Measurements from ENCODE around the gene FAM3D.

Gene FAM3D

DNA sequence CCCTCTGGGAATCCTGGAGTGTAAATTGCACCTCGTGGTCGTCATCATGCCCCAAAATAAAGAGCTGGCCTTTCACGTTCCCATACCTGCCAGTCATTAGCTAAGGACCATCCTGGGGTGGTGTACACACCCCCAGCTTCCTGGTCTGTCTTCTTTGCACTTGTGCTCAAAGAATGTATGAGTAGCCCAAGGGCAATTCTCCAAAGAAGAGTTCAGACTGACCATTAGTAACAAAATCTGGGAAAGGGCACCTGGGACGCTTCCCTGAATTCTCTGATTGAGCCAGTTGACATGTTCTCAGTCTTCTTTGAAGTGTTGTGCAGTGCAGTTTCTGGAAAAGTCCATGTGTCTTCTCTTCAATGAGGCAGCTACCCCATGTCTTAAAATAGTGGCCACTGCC lies 34.8 kb downstream of the FAM3D start:
- H3K27ac ChIP-seq = no peak overlapping the region
- H3K4me3 ChIP-seq = no peak overlapping the region

DNA sequence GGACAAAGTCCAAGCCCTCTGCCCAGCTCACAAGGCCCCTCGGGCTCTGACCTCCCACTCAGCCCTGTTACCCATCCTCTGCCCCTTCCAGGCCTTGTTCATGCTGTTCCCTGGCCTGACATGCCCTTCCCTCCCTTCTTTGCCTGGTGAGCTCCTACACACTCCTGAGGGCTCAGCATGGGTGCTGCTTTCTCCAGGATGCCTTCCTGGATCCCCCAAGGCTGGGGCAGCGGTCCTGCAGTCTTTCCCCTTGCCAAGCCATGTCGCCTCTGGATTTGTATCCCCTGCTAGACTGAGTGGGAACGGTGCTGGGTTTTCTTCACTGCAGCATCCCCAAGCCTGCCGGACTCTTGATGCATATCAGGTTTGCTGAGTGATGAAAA lies 35.9 kb downstream of the FAM3D start:
- Histone ChIP-seq H3K27ac (no peak overlapping the region), H3K4me3 (no peak overlapping the region)

DNA sequence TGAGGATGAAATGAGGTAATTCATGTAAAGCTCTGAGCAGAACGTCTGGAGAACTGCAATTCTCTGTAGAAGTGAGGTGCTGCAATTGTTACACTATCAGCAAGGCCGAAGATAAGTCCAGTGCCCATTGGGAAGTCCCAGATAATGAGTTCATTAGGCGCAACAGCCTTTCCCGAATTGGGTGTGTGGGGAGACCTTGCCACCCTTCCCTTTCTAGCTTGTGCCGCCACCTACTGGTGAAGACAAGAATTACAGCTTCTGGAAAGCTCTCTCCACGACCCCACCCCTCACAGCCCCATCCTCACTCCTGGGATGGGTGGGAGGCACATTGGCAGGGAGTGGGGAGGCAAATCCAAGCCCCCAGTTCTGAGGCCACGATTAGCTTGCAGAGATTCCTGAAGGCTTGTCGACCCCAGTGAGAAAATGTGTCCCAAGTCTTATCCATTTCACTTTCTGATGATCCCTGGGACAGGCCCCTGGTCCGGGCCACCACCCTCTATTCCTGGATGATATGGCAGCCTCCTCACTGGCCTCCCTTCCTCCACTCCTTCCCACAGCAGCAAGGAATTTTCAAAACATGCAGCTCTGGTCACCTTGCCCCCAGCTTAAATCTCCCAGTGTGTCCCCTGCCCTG lies 36.4 kb downstream of the FAM3D start:
- Histone ChIP-seq H3K27ac (peak overlapping the region in 2 of 21 experiments; percentile 12 to 70), H3K4me3 (no peak overlapping the region)

DNA sequence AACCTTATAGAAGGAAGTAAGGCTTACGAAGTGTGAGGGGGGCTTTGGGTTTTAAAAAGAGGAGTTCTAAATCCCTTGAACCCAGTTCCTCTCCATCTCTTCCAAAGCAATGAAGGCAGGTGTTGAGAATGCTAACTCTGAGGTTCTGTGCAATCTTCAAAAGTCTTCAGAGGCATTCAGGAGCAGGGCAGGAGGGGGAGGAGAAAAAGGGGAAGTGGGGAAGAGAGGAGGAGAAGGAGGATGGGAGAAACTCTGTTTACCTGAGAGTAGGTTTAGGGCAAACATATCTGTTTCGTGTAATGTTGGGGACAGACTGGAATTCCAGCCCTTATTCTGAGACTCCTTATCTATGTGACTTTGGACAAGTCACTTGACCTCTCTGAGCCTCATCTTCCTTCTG lies 36.9 kb downstream of the FAM3D start:
- peak overlapping the region in 7 of 21 experiments; percentile 3 to 70 (median 35) for H3K27ac ChIP-seq
- no peak overlapping the region for H3K4me3 ChIP-seq

DNA sequence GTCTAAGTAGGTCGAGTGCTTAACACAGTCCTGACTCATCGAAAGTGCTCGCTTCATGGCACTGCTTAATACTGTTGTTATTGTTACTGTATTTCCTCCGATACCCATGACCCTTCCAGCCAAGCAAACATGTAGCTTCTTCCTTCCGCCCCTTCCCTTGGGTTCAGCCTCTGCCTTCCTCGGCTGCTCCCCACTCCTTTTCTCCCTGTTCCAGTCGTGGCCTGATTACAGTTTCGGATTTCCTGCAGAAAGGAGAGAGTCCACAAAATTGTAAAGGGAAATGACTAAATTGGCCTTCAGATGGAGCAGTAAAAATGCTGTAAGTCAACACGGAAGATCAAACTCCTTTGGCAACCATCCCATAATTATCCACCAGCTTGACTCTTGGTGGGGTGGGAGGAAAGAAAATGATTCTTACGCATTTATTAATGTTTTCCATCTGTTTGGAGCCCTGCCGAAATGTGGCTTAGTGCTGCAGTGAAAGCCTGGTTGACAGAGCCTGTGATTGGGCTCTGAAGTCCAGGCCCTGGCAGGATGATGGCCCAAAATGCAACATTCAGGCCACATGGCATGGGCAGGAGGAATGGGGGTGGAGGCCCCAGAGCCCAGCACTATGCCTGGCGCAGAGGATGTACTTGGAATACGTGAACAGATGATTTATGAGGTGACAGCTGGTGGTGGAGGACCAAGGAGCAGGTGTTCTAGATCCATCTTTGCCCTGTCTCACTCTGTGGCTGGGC lies 37.6 kb downstream of the FAM3D start:
- Histone ChIP-seq H3K4me3 (no peak overlapping the region), H3K27ac (peak overlapping the region in 11 of 21 experiments; percentile 3 to 70 (median 53))

DNA sequence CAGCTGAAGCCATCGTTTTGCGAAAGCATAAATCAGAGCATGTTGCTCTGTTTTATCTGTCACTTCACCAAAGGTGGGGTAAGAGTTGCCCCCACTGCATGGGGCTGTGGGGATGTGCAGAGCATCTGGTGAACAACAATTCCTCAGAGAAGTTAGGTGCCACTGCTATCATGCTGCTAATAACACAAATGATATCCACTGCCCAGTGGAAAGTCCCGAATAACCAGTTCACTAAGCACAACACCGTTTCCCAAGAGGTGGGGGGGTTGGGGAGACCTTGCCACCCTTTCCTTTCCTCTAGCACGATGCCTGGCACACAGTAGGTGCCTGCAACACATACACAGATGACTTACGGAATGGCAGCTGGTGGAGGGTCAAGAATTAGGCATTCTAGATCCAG lies 38.6 kb downstream of the FAM3D start:
- H3K27ac ChIP-seq = peak overlapping the region in 9 of 21 experiments; percentile 16 to 65 (median 53)
- H3K4me3 ChIP-seq = no peak overlapping the region

DNA sequence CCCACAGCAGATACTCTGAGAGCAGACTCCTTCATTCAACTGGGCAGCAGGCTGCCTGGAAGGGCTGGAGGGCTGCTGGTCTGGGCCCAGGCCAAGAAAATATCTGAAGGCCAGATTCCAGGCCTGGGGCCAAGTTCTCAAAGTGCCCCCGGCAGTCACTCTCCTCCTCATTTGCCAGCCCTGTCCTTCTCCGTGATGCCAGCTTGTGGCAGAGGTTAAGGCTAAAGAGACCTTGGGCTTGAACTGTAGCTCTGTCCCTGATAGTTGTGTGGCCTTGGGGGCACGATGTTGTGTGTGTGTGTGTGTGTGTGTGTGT lies 39.0 kb downstream of the FAM3D start:
- H3K4me3 ChIP-seq = no peak overlapping the region
- H3K27ac ChIP-seq = peak overlapping the region in 3 of 21 experiments; percentile 38 to 65 (median 60)

DNA sequence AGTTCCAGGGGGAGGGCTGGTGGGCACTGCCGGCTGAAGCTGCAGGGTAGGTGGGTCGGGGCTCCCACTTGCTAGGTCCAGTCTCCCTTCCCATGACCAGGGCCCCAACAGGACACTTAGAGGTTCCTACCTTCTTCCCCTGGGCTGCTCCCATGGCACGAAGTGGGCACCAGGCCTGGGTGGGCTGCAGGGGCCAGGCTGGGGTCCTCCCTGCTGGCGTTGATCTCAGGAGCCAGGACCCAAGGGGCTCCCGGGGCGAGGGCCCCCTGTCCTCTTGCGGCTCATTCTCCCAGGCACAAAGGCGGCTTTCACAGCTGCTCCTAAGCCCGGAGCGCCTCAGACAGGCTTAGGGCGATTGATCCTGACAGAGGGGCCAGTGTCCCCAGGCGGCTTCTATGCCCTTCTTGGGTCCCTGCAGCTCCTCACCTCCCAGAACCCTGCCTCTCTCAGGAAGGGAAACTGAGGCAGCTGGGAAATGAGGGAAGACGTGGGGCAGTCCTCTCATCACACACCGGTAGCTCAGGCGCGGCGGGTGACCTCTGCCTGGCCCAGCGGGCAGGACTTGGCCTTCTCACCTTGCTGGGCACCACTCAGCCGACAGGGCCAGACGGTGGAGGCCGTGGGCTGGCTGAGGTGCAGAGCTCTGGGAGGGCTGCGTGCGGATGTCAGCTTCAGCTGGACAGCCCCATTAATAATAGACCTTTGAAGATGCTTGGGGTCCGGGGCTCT lies 39.6 kb downstream of the FAM3D start:
- Histone ChIP-seq H3K4me3 (no peak overlapping the region), H3K27ac (peak overlapping the region in 3 of 21 experiments; percentile 16 to 65 (median 38))

DNA sequence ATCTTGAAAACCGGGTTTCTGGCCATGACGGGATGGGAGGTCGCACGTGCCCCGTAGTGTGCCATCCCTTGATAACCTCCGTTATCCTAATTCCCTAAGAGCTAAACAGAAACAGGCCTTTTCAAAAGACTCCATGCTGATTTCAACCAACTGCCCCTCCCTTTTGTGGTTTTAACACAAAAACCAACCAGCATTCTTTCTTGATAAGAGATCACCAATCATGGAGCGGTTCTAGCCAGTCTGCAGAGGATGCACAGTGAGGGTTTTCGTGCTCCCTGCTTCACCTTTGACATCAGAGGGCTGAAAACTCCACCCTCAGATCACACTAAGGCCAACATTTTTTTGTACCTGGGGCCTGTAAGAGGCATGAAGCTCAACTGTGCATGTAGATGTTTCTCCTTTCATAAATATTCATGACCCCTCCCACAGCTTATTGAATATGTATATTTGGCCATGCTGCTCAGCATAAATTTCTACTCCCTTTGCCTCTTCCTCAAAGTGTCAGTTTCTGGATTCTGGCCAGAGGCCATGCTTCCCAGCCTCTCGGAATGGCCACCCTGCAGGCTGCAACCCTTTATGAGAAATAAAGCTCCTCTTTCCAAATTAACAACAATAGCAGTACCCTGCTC lies 41.3 kb downstream of the FAM3D start:
- H3K27ac ChIP-seq = no peak overlapping the region

DNA sequence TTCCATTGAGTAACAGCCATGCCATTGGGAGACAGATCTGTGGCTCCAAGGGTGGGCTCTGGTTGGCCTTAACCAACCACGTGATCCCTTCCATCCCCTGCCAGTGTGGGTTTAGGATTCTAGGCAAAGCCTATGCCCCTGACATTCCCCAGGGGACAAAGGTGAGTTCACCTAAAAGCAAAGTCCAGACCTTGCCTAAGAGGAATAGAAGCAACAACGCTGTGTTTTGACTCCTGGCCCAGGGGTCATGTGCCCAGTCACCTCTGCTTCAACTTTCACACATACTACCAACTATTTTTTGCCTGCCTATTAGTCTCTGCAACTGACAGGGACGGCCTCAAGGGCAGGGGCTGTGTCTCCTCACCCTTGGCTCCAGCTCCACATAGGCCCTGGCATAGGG lies 42.0 kb downstream of the FAM3D start:
- Histone ChIP-seq H3K27ac (no peak overlapping the region), H3K4me3 (no peak overlapping the region)

More for the DNA sequence above, 41.3 kb downstream of the FAM3D start:
- no peak overlapping the region for H3K4me3 ChIP-seq

DNA sequence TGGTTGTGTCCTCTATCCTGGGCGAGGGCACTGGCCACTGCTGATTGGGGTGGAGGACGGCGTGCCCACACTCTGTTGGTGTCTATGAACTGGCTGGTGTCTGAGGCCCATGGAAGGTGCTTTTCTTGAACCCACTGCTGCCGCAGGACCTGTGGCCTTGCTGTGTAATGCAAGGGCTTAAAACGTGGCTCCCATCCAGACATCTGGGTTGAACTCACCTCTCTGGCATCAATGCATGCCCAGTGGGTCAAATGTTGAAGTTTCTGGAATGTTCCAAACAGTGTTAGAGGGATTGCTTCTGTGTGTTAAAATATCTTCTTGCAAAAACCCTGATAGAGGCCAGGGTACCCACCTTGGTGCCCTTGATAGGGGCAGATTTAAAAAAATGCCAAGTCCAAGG lies 42.6 kb downstream of the FAM3D start:
- Histone ChIP-seq H3K4me3 (no peak overlapping the region), H3K27ac (no peak overlapping the region)

DNA sequence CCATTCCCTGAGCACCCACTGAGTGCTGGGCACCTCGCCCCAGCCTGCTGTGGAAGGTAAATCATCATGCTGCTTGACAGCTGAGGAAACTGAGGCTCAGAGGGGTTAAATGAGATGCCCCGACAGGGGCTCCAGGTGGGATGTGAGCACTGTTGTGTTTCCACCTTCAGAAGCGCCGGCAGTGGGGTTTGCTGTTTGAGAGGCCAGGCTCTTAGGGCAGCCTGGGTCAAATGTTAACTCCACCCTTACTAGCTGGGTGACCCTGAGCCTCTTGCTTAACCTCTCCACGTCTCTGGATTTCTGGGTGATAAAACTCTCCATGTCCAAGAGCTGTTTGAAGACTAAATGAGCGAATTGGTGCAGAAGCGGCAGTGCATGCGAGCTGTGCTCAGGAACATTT lies 43.1 kb downstream of the FAM3D start:
- H3K27ac ChIP-seq = no peak overlapping the region
- no peak overlapping the region for H3K4me3 ChIP-seq

DNA sequence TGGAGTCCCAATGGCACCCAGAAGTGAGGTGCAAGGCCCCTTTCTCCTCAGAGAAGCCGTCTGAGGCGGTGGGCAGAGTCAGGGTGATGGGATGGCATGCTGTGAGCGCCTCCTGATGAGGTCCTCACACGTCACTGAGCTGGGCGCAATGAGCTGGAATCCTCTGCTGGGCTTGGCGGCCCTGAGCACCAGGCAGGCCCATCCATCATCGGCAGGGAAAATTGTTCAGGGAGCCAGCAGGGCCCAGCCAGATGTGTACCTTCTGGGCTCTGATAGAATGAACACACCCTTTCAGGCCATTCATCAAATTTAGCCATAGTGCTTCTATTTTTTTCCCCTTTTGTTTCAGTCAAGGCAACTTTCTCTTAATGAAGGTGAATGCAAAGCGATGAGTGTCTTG lies 43.7 kb downstream of the FAM3D start:
- Histone ChIP-seq H3K27ac (no peak overlapping the region), H3K4me3 (no peak overlapping the region)

DNA sequence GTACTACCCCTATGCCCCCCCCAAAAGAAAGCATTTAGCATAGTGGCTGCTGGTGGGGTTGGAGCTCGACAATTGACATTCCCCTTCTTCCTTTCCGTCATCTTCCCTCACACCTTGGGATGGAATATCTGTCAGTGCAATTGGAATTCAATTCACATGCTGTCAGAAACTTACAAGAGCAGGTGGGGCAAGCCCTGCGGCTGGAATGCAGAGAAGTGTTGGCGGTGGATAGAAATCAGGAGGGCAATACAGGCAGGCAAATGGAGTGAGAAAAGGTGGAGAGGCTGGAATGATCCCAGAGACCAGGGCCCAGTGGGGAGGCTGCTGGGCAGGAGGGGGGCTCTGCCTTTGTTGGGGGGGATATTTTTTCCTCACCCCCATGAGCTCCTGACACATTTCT lies 44.1 kb downstream of the FAM3D start:
- no peak overlapping the region for H3K27ac ChIP-seq
- no peak overlapping the region for H3K4me3 ChIP-seq

DNA sequence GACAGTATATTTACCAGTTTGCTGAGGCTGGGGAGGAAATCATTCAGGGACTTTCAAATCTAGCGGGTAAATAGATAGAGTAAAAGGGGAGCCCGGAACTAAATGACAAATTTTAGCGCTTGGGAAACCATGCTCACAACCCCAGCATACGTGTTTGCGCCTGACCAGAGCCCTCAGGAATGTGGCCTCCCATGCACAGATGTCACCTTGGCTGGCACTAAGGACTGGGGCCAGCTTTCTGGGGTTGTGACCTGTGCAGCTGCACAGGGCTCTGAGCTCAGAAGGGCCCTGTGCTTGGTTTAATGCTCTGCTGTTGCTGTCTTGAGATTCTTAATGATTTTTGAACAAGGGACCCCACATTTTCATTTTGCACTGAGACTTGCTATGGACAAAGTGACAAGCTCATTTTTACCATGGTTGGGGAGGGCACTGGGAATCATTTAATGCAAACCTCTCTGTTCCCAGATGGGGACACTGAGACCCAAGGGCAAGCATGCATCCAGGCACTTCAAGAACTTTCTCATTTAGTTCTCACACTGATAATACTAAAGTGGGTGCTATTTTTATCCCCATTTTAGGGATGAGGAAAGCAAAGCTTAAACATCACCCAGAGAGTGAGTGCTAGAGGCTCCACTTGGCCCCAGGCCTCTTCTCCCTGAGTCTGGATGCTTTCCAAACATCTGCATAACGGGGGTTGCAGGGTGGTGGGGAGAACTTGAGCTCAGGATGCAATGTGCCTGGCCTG lies 45.3 kb downstream of the FAM3D start:
- H3K27ac ChIP-seq = no peak overlapping the region

DNA sequence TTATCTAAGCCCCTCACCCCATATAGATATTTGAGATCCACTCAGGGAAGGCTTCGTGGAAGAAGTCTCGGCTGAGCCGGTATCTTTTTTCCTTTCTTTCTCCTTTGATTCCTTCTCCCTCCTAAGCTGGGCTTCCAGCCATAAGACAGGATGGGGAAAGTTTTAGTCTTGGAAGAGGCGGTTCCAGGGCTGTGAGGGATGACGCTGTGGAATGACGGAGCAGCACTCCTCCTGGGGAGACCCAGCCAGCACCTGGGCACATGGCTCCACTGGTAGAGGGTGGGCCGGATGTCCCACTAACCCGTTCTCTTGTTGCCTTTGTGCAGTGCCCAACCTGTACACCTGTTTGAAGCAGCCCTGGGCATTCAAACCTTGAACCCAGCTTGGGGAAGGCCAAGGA lies 46.2 kb downstream of the FAM3D start:
- no peak overlapping the region for H3K27ac ChIP-seq

More for the DNA sequence above, 45.3 kb downstream of the FAM3D start:
- H3K4me3 ChIP-seq = no peak overlapping the region

DNA sequence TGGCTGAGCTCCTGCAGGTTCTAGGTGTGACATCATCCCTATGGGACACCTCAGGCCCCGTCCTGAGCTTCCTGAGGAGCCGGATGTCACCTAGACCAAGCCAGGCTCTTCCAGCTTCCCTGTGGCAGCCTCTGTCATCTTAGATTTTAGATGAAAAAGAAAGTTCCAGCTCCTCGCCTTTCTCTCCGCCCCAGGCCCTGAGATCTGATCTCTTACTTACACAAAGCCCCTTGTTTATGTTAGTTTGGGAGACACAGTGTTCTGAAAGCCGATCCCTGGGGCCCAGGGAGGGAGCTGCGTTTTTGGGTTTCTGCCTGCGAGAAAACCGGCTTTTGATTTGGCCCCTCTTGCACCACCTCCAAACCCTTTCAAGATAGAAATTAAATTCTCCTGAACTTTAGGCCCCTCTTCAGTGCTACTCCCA lies 49.2 kb downstream of the FAM3D start:
- H3K27ac ChIP-seq = peak overlapping the region in 2 of 21 experiments; percentile 25 to 55
- H3K4me3 ChIP-seq = no peak overlapping the region

More for the DNA sequence above, 46.2 kb downstream of the FAM3D start:
- H3K4me3 ChIP-seq = no peak overlapping the region

DNA sequence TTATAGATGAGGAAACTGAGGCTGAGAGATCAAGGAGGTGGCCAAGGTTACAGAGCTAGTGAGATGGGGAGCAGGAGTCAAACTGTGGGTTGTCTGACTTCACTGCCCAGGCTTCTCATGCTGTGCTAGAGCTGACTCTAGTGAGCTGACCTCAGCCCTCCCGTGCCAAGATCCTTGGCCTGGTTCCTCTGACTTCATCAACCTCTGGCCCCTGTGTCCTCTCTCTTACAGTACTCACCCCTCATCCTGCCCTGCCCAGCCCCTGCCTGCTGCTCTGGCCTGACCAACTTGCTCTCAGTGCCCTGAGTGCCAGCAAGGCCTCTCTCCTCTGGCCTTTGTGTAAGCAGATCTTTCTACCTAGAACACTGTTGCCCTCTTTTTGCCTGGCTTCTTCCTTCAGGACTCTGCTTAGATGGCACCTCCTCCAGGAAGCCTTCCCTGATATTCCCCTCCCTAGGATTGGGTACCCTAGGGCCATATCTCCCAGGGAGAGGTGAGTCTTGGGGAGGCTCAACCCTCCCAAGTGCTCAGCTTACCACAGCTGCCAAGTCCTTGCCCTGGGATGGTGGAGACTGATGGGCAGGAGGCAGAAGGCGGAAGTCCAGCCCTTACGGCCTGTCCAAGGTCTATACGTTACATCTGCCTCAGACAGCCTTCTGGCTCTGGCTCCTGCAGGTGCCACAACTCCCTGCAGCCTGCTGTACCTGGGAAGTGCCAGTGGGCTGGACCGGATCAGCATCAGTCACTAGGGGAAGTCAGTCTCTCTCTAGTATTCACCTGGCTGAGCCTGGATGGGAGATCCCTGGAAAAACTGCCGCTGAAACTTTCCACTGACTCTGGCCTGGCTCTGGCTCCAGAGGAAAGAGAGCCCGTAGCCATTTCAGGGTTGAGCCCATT lies 53.1 kb downstream of the FAM3D start:
- Histone ChIP-seq H3K4me3 (no peak overlapping the region), H3K27ac (no peak overlapping the region)

DNA sequence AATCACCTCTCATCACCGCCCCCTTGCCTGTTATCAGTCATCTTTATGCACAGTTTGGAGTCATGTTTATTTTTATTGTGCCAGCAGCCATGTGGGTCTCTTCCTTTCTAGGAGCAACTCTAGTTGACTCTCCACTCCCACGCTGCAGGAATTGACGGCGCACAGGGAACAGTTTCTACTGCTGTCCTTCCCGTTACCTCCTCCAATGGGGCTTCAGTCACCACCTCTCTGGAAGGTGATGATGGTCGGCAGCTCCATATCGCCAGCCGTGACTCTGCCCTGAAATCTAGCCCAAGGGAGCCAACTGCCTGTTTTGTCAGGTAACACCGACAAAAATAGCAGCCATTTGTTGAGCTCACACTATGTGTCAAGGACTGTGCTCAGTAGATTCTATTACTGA lies 53.7 kb downstream of the FAM3D start:
- no peak overlapping the region for H3K27ac ChIP-seq
- H3K4me3 ChIP-seq = no peak overlapping the region

Data from skin epidermis (tissue), 12 donors.